Esophagus mucosa (tissue), 1 donor: Measurements from ENCODE around the gene CLDN14. TPM values are rescaled to one million over a fixed set of nuclear protein-coding genes. Genes with fewer than 3 reads are reported as not detected.

Experiments
- ATAC-seq: fragments of 200-7000 bp; cut with Tn5 transposase; one replicate; pipeline ENCODE4 v1.9.1; 2020
- total RNA-seq: library from RNA; stranded (reverse); gene quantifications from one replicate; pipeline ENCODE4 v1.2.4, GENCODE V29; 2023
- donor health status: DM: yes; HTN: yes; CAD: no.

Gene CLDN14
- total RNA-seq, 1 donor from 2014 or later = not detected

DNA sequence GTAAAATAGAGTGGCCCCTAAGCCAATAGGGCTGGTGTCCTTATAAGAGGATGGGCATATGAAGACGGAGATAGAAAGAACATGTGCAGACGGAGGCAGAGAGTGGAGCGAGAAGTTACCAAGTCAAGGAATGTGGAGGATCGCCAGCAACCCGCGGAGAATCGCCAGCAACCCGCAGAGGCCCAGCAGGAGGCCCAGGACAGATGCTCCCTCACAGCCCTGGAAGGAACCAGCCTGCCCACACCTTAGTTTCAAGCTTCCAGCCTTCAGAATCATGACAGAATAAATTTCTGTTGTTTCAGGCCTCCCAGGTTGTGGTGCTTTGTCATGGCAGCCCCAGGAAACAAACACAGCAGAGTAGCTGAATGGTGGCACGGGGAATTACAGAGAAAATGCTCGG is 9.6 kb downstream of the CLDN14 start:
- no peak for ATAC-seq

GRCh38 chr21:36466061-36466511 is 13.8 kb downstream of the CLDN14 start:
- ATAC-seq = no peak

- ATAC-seq = no peak
Observed at GRCh38 chr21:36465478-36465877, 14.4 kb downstream of the CLDN14 start.

DNA sequence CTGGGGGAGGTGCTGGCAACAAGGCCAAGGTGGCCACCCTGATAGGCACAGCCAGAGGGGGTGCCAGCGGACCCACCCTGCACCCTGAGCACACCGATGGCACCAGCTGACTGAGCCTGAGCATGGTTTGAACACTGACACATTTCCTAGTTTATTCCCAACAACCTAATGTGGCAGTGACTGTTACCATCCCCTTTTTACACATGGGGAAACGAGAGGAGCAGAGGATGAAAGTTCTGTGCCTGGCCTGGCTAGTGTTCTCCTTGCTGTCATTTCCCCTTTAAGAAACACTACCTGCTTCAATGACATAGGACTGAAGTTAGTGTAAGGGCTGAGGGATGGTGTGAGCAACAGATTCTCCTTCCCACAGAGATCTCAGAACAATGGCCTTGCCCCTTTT is 15.3 kb downstream of the CLDN14 start:
- no peak for ATAC-seq

DNA sequence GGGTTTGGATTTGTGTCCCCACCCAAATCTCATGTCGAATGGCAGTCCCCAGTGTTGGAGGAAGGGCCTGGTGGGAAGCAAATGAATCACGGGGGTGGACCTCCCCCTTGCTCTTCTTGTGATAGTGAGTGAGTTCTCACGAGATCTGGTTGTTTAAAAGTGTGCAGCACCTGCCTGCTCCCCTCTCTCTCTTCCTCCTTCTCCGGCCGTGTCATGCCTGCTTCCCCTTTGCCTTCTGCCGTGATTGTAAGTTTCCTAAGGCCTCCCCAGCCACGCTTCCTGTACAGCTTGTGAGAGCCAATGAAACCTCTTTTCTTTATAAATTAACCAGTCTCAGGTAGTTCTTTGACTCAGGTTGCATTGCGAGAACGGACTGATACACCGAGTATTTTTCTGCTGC is 15.9 kb downstream of the CLDN14 start:
- no peak for ATAC-seq

GRCh38 chr21:36463204-36463603 is 16.7 kb downstream of the CLDN14 start:
- no peak for ATAC-seq

GRCh38 chr21:36461918-36462486 is 17.9 kb downstream of the CLDN14 start:
- ATAC-seq = peak; percentile 73

GRCh38 chr21:36461277-36461917 is 18.5 kb downstream of the CLDN14 start:
- no peak for ATAC-seq

- ATAC-seq = peak; percentile 10
Observed at GRCh38 chr21:36460866-36461265, 19.1 kb downstream of the CLDN14 start.

GRCh38 chr21:36459098-36459497 is 20.8 kb downstream of the CLDN14 start:
- no peak for ATAC-seq

DNA sequence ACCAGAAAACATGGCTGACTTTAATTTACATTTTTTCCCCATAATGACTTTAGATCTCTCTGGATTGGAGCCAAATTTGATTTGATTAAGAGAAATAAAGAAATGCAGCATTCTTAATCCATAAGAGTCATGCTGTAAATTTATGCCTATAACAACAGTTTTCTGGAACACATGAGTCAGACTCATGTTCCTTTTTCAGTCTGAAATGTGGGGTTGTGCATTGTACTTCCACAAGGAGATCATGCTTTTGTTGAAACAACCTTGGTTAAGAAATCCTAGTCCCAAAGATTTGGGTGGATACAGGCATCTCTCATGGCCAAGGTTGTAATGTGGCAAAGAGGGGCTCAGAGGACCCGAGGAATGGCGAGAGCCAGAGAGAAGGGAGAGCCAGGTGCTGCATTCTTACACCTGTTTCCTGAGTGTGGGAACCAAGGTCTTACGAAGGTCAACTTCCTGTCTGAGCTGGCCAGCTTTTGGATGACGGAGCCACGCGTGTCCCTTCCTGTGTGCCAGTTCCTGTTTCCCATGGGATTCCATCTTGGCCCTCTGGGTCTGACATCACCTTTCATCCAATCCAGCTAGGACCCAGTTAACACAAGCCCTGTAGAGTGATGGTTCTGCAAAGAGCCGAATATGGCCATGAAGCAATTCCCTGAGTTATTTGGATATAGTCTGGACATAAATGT is 23.1 kb downstream of the CLDN14 start:
- ATAC-seq = no peak

- no peak for ATAC-seq
Observed at GRCh38 chr21:36454706-36455105, 25.2 kb downstream of the CLDN14 start.

DNA sequence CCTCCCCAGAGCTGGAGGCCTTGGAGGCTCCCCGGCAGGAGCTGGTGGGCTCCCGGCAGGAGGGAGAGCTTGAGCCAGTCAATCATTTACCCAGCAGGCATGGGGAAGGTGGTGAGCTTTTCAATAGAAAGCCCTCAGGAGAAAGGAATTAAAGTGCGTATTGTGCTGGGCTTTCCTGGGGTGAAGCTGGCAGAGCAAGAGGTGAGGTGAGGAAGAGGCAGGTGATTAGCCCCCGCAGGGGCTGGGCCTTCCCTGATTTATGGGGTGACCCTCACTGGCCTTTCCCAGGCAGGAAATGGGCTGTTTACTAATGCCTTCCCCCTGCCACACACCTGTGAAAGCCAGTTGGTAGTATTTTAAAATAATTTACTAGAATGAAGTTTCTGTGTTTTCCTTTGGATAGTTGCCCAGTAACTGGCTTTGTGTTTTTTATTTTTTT is 25.8 kb downstream of the CLDN14 start:
- ATAC-seq = no peak

- no peak for ATAC-seq
Observed at GRCh38 chr21:36452281-36452825, 27.6 kb downstream of the CLDN14 start.

DNA sequence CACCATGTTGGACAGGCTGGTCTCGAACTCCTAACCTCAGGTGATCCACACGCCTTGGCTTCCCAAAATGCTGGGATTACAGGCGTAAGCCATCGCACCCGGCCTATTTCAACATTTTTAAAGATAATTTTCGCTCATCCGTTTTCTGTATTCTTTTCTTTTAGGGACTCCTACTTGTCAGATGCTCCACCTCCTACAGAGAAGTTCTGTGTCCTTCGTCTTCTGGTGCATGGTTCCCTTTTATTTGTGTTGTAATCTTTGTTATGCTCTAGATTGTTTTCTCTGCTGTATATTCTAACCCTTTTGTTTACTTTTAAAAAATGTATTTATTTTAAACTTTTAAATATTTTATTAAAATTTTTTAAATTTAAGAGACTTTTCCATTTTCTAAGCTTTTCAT is 28.4 kb downstream of the CLDN14 start:
- ATAC-seq = no peak

GRCh38 chr21:36450511-36450910 is 29.4 kb downstream of the CLDN14 start:
- ATAC-seq = no peak

DNA sequence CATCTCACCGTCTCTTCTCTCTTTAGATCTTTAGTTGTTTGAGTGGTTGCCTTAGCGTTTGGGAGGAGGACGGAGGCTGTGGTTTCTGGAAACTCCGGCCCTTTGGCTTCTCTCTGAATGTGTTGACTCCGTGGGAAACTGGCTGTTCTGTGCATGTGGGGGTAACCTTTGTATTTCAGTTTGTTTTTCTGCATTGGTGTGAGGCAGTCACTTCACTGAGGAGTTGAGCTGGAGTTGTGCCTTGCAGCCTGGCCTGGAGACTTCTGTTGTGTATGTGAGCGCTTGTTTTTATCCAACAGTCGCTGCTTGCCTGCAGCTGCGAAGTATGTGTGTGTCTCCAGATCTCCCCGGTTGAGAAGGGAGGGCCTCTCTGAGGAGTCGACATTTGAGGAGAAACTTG is 33.6 kb downstream of the CLDN14 start:
- ATAC-seq = no peak

DNA sequence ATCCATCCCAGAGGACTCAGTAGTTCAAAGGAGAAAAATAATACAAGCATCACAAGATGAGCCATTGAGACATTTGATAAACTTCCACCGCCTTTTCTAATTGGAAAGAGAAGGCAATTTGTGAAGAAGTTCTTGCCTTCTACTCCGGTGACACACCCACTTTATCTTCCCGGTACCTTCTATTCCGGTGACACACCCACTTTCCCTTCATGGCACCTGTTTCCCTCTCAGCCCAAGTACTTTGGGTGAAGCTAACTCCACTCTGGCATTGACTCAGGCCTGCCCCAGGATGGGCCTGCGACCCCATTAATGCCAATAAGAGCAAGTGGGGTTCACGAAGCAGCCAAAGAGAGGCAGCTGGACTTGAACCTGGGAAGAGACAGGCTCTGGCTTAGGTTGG is 38.2 kb downstream of the CLDN14 start:
- no peak for ATAC-seq

- ATAC-seq = no peak
Observed at GRCh38 chr21:36437745-36438128, 42.2 kb downstream of the CLDN14 start.

GRCh38 chr21:36436829-36437744 is 42.8 kb downstream of the CLDN14 start:
- no peak for ATAC-seq

DNA sequence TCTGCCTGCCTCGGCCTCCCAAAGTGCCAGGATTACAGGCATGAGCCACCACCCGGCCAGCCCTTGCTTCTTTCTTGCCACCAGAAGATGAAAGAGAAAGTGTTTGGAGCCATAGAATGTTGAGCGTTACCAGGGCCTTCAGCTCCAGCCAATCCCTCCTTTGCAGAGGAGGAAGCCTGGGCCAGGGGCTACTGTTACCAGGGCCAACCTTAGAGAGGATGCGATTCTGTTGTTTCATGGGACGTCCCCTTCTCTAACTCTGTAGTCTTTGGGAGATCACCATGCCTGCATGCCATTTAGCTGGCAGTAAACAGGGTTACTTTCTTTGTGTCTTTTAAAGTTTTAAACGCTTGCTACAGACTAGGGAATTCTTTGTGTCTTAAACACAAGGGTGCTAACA is 45.8 kb downstream of the CLDN14 start:
- ATAC-seq = no peak

DNA sequence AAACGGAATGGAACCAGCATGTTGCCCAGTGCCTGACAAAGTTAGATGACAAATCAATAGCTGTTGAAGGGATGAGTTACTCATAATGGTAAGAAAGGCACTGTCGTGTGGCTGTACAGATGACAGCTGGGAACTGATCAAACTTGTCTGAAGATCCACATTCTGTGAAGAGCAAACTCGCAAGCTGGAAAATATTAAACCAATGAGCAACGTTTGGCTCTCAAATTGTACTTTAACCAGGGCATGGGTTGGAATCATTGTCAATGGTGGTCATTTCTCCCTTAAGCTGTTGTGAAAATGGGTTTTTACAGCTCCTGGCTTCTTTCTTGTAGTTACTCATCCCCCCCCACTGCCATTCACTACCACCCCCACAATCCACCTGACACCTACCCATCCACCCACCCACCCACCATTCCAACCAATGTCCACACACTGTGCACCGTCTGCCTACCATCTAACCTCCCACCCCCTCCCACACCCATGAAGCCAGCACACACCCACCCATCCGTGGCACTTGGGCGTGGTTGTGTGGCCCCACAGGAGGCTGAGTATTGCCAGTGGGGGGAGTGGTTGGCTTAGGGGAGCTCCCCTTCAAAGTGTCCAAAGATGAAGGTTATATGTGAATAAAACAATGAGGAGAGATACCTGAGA is 46.7 kb downstream of the CLDN14 start:
- ATAC-seq = no peak
